GM21529 (cell line): Measurements from ENCODE around the gene KLK14.

Experiments used
- ATAC-seq: cut with Tn5 transposase; IDR thresholded peaks from one replicate; pipeline ENCODE4 v1.9.1; 2021; ENCODE audit not compliant: unreplicated experiment

The KLK14 gene, protein sequence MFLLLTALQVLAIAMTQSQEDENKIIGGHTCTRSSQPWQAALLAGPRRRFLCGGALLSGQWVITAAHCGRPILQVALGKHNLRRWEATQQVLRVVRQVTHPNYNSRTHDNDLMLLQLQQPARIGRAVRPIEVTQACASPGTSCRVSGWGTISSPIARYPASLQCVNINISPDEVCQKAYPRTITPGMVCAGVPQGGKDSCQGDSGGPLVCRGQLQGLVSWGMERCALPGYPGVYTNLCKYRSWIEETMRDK

DNA sequence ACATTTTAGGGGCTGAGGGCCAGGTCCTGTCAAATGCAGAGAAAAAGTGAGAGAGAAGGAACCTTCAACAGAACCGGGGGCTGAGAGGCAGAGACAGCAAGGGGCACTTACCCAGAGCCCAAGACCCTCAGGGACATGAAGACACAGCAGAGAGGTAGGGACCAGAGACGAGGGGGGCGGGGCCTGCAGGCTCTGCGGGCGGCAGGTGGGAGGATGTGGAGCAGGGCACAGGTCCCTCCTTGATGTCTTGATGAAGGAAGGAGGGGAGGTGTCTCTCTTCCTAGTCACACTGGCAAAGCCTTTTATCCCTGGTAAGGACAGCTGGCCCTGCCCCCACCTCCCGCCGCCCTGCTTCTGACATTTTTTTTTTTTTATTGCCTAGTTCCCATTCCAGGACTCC is at the start of gene KLK14:
Gene KLK14 (minus strand): TSS at position 277 of the 400 bp plus-strand sequence. CDS start 273 bp downstream, at position 4.
- ATAC-seq, result no peak

DNA sequence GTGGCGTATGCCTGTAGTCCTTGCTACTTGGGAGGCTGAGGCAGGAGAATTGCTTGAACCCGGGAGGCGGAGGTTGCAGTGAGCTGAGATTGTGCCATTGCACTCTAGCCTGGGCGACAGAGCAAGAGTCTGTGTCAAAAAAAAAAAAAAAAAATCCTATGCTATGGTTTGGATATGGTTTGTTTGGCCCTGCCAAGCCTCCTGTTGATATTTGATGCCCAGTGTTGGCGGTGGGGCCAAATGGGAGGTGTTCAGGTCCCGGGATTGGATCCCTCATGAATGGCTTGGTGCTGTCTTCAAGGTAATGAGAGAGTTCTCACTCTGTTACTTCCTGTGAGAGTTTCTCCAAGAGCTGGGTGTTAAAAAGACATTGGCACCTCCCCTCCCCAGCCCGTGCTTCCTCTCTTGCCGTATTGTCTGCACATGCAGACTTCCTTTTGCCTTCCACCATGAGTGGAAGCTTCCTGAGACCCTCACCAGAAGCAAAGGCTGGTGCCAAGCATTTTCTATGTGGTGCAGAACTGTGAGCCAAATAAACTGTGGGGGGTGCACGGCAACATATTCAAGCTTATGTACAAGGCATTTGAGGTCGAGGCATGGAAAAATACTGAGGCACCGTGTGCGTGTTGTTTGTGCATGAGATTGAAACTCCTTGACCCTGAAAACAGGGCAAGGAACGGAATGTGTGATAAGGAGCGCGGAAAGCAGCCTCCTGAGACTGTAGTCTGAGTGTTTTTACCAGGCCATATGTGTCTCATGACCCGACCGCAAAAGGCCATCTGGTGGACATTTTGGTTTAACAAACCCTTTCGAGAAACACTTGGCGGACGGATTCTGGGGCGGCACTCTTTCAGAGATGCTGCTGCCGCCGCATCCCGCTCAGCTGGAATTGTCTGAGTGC is 49.3 kb upstream of the KLK14 start:
- ATAC-seq, result no peak

DNA sequence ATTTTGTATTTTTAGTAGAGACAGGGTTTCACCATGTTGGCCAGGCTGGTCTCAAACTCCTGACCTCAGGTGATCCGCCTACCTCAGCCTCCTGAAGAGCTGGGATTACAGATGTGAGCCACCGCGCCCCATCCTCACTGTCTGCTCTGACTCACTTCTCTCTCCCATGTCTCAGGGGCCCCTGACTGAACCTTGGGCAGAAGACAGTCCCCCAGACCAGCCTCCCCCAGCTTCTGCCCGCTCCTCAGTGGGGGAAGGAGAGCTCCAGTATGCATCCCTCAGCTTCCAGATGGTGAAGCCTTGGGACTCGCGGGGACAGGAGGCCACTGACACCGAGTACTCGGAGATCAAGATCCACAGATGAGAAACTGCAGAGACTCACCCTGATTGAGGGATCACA is 47.0 kb upstream of the KLK14 start:
- ATAC-seq, result no peak

DNA sequence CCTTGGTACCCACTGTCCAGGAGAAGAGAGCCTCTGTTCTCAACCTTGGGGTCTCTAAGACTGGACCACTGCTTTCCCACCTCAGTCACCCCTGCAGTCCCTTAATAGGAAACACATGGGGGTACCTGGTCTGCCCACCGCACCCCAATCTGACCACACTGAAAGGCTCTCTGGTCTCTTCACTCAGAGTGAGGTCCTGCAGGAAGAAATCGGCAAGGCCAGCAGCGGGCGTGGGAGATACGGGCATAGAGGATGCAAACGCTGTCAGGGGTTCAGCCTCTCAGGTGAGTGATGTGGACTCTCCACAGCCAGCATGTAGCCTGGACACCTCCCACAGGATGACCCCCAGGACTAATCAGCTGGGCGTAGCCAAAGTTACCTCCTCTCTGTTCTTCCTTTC is 45.5 kb upstream of the KLK14 start:
- no peak for ATAC-seq

DNA sequence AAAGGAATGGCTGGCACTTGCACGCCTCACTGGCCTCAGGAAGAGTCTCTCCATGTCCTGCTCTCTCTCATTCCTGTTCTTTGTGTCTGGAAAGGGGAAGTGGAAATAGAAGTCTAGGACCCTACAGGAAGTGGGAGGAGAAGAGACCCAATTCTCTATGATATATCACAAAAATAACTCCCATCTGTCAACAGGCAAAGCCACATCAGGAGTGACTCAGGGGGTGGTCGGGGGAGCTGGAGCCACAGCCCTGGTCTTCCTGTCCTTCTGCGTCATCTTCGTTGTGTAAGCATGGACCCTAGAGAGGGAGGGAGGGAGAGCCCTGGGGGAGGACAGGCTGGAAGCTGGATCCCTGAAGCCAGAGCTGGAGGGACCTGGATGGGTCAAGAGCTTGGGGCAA is 45.1 kb upstream of the KLK14 start:
- no peak for ATAC-seq

DNA sequence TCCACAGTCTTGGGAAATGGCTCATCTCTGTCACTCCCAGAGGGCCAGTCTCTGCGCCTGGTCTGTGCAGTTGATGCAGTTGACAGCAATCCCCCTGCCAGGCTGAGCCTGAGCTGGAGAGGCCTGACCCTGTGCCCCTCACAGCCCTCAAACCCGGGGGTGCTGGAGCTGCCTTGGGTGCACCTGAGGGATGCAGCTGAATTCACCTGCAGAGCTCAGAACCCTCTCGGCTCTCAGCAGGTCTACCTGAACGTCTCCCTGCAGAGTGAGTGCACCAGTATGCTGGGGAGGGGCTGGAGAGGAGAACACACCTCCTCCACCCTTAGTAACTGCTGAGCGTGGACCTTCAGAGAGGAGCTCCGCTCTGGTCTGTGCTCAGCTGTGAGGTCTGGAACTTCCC is 44.3 kb upstream of the KLK14 start:
- no peak for ATAC-seq

DNA sequence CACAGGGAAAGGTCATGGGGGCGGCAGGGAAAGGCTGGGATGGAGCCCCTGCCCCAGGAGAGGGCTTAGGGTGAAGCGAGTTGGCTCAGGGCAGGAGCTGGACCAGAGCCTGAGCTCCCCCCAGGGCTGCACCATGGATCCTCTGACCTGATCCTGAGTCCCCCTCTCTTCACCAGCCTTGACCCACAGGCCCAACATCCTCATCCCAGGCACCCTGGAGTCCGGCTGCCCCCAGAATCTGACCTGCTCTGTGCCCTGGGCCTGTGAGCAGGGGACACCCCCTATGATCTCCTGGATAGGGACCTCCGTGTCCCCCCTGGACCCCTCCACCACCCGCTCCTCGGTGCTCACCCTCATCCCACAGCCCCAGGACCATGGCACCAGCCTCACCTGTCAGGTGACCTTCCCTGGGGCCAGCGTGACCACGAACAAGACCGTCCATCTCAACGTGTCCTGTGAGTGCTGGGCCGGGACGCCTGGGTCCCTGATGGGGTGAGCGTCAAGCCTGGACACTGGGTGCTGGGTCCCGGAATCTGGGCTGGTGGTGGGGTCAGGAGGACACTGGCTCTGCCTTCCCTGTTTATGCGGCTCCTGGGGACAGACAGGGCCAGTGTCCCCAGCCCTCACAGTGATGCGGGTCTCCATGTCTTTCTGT is 42.9 kb upstream of the KLK14 start:
- ATAC-seq, result no peak

DNA sequence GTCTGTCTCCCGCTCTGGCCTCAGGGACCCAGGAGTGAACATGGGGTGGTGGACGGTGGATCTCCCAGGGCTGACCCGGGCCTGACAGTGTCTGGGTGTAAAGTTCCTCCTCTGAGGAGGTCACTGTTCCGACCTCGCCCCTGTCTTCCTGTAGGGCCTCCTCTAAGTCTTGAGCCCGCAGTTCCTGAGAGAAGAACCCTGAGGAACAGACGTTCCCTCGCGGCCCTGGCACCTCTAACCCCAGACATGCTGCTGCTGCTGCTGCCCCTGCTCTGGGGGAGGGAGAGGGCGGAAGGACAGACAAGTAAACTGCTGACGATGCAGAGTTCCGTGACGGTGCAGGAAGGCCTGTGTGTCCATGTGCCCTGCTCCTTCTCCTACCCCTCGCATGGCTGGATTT is 42.0 kb upstream of the KLK14 start, which contains the start of gene SIGLEC9:
Gene SIGLEC9 (plus strand): TSS at position 178 of the 400 bp plus-strand sequence. CDS start 69 bp downstream, at position 247.
- ATAC-seq, result no peak

DNA sequence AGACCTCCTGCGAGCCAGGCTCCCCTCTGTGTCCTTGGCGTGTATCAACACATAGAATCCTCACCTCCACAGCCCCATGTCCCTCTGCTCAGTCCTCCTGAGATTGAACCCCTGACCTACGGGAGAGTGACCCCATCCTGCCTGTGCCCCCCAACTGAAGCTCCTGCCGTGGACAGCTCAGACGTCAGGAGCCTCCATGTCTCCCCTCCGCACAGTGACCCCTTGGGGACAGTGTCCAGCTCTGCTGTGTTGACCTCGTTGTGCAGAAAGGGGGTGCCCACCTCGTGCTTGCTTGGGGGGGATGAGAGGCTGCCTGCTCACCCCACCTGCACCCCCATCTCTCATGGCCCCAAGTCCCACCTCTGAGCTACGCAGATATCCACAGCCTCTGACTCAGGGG is 41.5 kb upstream of the KLK14 start:
- no peak for ATAC-seq

DNA sequence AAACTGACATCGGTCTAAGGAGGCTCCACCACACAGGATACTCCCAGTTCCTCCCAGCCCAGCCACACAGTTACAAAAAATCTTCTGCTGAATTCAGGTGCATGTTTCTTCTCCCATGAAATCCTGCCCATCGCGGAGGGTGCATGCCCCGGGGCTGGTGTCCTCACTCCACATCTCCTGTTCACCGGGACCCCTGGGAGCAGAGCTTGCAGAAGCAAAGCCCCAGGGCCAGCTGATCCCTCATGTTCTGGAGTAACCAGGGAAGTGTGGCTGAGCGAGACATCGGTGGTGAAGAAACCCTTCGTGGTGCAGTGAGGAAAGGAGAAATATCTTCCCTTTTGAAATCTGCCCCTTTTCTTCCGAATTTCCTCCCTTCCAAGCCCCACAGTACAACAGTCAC is 41.1 kb upstream of the KLK14 start:
- no peak for ATAC-seq

DNA sequence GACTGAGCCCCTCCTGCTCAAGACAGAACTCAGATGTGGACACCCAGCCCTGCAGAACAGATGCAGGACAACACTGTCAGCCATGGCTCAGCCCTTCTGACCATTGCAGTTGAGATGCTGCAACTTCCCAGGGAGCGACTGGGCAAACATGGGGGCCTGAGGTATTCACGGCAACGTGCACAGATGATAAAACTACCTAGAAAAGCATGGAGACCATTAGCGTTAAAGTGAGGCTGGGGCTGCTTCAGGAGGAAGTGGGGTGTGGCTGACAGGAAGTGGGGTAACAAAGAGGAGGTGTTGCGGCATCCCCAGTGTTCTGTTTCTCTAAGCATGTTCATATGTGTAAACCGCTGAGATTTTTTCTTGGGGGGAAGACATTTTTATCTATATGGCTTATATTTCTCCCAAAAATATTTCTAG is 40.7 kb upstream of the KLK14 start:
- ATAC-seq, result no peak

DNA sequence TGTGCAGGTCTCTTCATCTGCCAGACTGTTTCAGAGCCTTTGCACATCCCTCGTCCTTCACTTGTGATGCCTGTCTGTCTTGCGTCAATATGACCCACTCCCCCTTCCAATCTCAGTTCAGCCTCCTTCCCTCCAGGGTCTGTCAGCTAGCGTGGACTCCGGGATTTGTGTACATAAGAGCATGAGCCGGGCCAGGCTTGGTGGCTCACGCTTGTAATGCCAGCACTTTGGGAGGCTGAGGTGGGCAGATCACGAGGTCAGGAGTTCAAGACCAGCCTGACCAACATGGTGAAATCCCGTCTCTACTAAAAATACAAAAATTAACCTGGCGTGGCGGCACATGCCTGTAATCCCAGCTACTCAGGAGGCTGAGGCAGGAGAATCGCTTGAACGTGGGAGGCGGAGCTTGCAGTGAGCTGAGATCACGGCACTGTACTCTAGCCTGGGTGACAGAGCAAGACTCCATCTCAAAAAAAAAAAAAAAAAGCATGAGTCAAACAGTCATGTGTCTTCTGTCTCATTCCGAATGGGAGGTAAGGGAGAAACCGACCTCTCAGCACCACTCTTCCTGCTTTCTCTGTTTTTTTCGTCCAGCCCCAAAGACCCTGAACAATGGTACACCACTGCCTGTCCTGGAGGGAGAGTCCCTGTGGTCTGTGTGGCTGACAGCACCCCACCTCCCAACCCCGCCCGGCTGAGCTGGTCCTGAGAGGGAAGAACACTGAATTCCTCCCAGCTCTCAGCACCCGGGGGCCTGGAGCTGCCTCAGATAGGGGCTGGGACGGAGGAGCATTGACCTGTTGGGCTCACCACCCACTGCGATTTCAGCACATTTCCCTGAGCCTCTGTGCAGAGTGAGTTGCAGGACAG is 39.7 kb upstream of the KLK14 start:
- no peak for ATAC-seq

DNA sequence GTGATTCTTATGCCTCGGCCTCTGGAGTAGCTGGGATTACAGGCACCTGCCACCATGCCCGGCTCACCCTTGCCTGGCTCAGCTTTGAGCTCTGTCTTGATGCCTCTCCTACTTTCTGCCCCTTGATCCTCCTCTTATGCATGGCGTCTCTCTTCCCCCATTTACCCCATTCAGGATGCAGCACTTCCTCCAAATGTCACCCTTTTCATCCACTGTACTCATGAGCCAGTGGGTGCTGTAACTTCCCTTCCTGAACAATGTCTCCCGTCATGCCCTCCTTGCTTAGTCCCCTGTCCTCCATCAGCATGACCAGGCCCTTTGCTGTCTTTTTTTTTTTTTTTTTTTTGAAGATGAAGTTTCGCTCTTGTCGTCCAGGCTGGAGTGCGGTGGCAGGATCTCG is 38.6 kb upstream of the KLK14 start:
- ATAC-seq, result no peak

DNA sequence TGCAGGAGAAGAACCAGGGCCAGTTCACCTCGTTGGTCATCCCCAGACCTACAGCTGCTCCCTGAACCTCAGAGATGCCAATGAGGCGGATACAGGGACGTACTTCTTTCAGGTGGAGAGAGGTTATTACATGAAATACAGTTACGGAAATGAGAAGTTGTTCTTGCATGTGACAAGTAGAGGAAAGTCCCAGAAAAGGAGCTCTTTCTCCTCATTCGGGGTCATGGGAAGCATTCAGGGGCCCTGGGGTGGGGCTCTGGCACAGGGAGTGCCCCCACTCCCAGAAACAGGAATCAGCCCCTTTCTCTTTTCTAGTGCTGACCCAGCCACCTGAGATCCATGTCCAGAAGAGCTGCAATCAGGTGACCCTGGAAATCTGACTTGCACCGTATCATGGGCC is 37.5 kb upstream of the KLK14 start:
- ATAC-seq, result no peak

DNA sequence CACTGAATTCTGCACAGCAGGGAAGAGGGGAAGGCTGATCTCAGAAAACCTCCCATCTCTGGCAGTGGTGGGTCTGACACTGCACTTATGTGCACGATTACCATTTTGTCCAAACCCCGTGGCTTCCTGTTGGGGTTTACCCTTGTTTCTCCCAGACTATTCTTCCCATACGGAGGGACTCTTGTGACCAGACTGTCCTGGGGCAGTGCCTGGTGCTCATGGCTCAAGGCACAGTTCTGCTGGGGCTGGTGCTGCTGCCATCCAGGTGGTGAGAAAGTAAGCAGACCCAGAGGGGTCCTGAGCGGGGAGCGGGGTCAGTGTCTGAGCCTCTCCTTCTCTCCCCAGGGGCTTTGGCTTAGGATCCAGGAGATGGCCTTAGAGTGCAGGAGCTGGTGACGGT is 36.9 kb upstream of the KLK14 start:
- ATAC-seq, result no peak

DNA sequence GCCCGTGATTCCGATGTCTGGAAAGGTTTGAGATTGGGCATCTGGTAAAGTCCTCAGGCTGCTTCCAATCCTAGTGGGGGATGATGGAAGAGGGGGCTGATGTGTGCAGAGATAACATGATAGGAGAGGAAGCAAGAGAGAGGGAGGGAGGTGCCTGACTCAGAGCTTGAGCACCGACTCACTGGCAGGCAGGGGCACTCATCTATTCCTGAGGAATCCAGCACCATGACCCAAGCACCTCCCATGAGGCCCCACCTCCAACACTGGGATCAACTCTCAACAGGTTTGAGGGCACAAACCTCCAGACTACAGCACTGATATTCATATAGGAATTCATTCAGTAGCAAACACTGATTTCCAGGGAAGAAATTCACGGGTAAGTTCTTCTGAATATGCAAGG is 36.4 kb upstream of the KLK14 start:
- ATAC-seq, result no peak

DNA sequence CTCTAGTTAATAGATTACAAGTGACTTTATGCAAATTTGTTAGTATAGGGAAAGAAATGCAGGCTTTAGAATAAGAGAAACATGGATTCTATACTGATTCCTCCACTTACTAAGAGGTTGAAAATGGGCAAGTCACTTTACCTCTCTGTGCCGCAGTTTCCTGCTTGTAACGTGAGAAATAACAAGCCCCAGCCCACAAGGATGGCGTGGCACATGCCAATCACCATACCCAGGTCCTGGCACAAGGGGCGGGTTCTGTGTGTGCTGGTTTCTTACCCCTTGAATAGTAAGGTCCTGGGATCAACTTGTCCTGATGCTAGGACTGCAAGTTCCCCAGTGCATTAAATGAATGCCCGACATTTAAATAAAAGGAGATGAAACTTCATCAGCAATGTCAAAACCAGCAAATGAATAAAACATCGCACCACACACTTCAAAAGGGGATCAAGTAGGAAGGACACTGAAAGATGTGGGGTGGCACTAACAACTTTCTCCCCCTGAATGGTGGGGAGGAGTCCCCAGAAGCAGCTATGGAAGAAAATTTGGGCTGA is 34.1 kb upstream of the KLK14 start:
- no peak for ATAC-seq

DNA sequence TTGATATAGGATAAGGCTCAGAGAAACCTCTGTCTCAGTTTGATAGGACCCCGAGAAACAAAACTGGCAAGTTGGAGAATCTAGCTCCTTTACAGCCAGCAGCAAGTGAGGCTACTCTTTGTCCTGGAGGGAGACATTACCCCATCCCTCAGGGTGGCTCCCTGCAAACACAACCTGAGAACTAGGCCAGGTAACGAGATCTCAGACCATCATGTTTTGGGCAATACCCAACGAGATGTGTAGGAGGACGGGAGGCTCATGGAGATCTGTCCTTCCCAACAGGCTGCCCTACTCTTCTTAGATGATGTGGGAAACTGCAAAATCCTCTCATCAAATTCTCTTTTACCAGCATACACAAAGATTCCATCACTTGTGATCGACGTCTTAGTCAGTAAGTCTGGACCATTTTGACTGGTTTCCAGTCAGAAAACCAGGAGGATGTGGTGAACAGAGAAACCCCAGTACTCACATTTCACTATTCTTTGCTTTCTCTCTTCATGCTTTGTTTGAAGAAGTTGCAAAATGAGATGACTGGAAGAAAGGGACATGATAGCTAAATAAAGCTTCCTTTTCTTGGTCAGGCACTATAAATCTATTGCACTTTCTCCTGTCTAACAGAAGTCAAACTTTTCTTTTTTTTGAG is 31.5 kb upstream of the KLK14 start:
- ATAC-seq, result no peak

DNA sequence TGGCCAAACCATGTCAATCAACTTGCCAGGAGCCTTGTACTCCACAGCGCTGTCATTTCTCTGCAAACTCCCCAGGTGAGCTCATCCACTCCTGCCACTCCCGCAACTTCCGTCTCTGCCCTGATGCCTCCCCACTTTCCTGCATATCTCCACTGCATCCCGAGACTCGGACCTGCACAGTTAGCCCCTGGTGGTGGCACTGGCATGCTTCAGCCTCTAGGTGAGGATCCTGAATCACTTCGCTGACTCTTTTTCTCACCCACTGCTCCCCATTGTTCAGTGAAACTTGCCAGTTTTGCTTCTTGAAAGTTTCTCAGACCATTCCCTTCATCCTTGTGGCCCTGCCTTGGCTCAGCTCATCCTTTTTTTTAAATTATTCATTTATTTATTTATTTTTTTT is 28.9 kb upstream of the KLK14 start:
- no peak for ATAC-seq

DNA sequence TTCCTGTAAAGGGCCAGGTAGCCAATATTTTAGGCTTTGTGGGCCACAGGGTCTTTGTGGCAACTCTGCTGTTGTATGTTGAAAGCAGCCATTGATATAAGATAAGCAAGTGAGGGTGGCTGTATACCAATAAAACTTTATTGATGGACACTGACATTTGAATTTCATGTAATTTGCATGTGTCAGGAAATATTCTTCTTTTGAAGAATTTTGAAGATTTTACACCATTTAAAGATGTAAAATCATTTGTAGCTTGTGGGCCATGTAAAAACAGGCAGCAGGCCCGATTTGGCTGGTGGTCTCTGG is 27.9 kb upstream of the KLK14 start:
- ATAC-seq, result no peak
